NCI-H2227 treated with DMSO at 0.1 percent for 48 hours (cell line): ENCODE measurements around the gene C2orf49.
A peak's percentile ranks its signal among the peaks of the same experiment; 100 is the strongest.
"Not testable (repeated sequence)": the region's sequence is repeated elsewhere in the genome, so short reads cannot be mapped to it uniquely, and the experiment has no call there.

ENCODE experiments used
- DNase-seq: peaks from one replicate; lab custom pipeline; 2025; lab: John Stamatoyannopoulos, UW

The C2orf49 gene

GRCh38 chr2:105321875-105322646 lies 15.3 kb upstream of the C2orf49 start:
- DNase-seq, result no peak

GRCh38 chr2:105323111-105323510 lies 14.2 kb upstream of the C2orf49 start:
- no peak for DNase-seq

- DNase-seq, result no peak
These were observed 13.2 kb upstream of the C2orf49 start for GRCh38 chr2:105324101-105324500.

- DNase-seq, result no peak
These were observed 12.6 kb upstream of the C2orf49 start for GRCh38 chr2:105324732-105325131.

GRCh38 chr2:105325389-105325963 lies 11.9 kb upstream of the C2orf49 start:
- DNase-seq, result no peak

GRCh38 chr2:105327271-105327670 lies 10.1 kb upstream of the C2orf49 start:
- DNase-seq, result not testable (repeated sequence)

- DNase-seq, result no peak
These were observed 9.7 kb upstream of the C2orf49 start for GRCh38 chr2:105327690-105328089.

GRCh38 chr2:105328281-105329196 lies 8.8 kb upstream of the C2orf49 start:
- DNase-seq, result no peak

GRCh38 chr2:105329197-105329554 lies 8.2 kb upstream of the C2orf49 start:
- DNase-seq, result no peak

- peak; percentile 62 for DNase-seq
These were observed 7.5 kb upstream of the C2orf49 start, which contains the start of gene TGFBRAP1 for GRCh38 chr2:105329561-105330495. TSS of gene TGFBRAP1 (minus strand) at chr2:105329735. CDS start at chr2:105308301, 21,434 bp downstream.

- DNase-seq, result no peak
These were observed 6.5 kb upstream of the C2orf49 start for GRCh38 chr2:105330681-105331375.

- DNase-seq, result no peak
These were observed 3.1 kb upstream of the C2orf49 start for GRCh38 chr2:105334211-105334610.

- DNase-seq, result no peak
These were observed 1.9 kb upstream of the C2orf49 start for GRCh38 chr2:105335469-105335868.

- no peak for DNase-seq
These were observed 586 bp upstream of the C2orf49 start for GRCh38 chr2:105336786-105337121.

GRCh38 chr2:105338020-105338385 lies 663 bp downstream of the C2orf49 start:
- DNase-seq, result no peak

- no peak for DNase-seq
These were observed 2.1 kb downstream of the C2orf49 start for GRCh38 chr2:105339414-105339813.

- peak; percentile 21 for DNase-seq
These were observed 7.5 kb downstream of the C2orf49 start for GRCh38 chr2:105344704-105345345.

GRCh38 chr2:105357122-105357521 lies 19.8 kb downstream of the C2orf49 start:
- no peak for DNase-seq

- DNase-seq, result no peak
These were observed 21.3 kb downstream of the C2orf49 start for GRCh38 chr2:105358593-105358992.

- no peak for DNase-seq
These were observed 24.0 kb downstream of the C2orf49 start for GRCh38 chr2:105361102-105361889.
